ENCODE measurements around the gene SYNPO.

- no peak for TF ChIP-seq ZNF384 (IDR thresholded peaks at IDR 0.05)
- no peak for TF ChIP-seq LEF1 (IDR thresholded peaks at IDR 0.05; ENCODE audit: borderline replicate concordance)
- no peak for TF ChIP-seq BHLHE40 (IDR thresholded peaks at IDR 0.05; ENCODE audit: borderline replicate concordance)
- no peak for TF ChIP-seq TARDBP (IDR thresholded peaks at IDR 0.05)
- no peak for TF ChIP-seq CTBP1 (IDR thresholded peaks at IDR 0.05; ENCODE audit: borderline replicate concordance)
Measured at GRCh38 chr5:150672884-150673275, 32.4 kb downstream of the SYNPO start.
